HEK293T (cell line): ENCODE measurements around the gene SSX4B.
"Not testable (repeated sequence)": the region's sequence is repeated elsewhere in the genome, so short reads cannot be mapped to it uniquely, and the experiment has no call there.

Experiments
- CTBP1 ChIP-seq: fragments of 450-650 bp; IDR thresholded peaks from 2 replicates; pipeline ENCODE4 v1.6.1; 2016; ENCODE audit warnings: borderline replicate concordance
- FOXK2 ChIP-seq: fragments of 450-650 bp; IDR thresholded peaks from 2 replicates; pipeline ENCODE4 v1.6.1; 2016; ENCODE audit warnings: mild to moderate bottlenecking
- FOXM1 ChIP-seq: fragments of 450-650 bp; IDR thresholded peaks from 2 replicates; pipeline ENCODE4 v1.6.1; 2017; ENCODE audit warnings: mild to moderate bottlenecking, borderline replicate concordance
- L3MBTL2 ChIP-seq: fragments of 450-650 bp; conservative IDR thresholded peaks from 2 replicates; pipeline ENCODE4 v1.6.1; 2016; ENCODE audit warnings: mild to moderate bottlenecking
- NFRKB ChIP-seq: fragments of 450-650 bp; IDR thresholded peaks from 2 replicates; pipeline ENCODE4 v1.6.1; 2016; ENCODE audit warnings: mild to moderate bottlenecking, moderate library complexity
- SP1 ChIP-seq: fragments of 450-650 bp; IDR thresholded peaks from 2 replicates; pipeline ENCODE4 v1.6.1; 2017
- SUZ12 ChIP-seq: fragments of 450-650 bp; IDR thresholded peaks from 2 replicates; pipeline ENCODE4 v1.6.1; 2016; ENCODE audit warnings: mild to moderate bottlenecking

- TF ChIP-seq SP1, SUZ12, FOXM1, CTBP1, NFRKB, L3MBTL2, FOXK2: not testable (repeated sequence)
These were observed 55.3 kb downstream of the SSX4B start, which contains the start of gene SSX3 for GRCh38 chrX:48356315-48357094.
